H1 (cell line): ENCODE measurements around the gene RTN4. TPM values are rescaled to one million over a fixed set of nuclear protein-coding genes. Genes with fewer than 3 reads are reported as not detected.

Experiments used
- CTCF ChIA-PET: fragments of 300-600 bp; sonication (Branson Sonifier 250); formaldehyde crosslinking; loops from one replicate; lab custom pipeline; 2021; ENCODE audit not compliant: partially characterized antibody; lab: Charles Lee
- POLR2A ChIA-PET: fragments of 300-600 bp; sonication (Branson Sonifier 250); formaldehyde crosslinking; loops from one replicate; lab custom pipeline; 2021; ENCODE audit warnings: inconsistent platforms; ENCODE audit not compliant: partially characterized antibody; lab: Charles Lee
- DNase-seq, 2 experiments: peaks; one replicate each; pipeline versions ENCODE4 v3.0.0 to v3.0.0-alpha.2; 2010 to 2022; ENCODE audit warnings: low spot score in 2 of 2, low read depth in 1 of 2, mixed read lengths in 1 of 2
- FAIRE-seq: peaks from 2 replicates; lab custom pipeline; 2011; peaks lifted over from hg19 to GRCh38; lab: Jason Lieb, UNC
- H2AFZ ChIP-seq: 2 replicates; pipeline ENCODE4 v1.8.1; 2012; ENCODE audit warnings: low read length, inconsistent platforms
- H2AK5ac ChIP-seq: 2 replicates; pipeline ENCODE4 v1.6.1; 2013; ENCODE audit warnings: low read depth, low read length
- H2BK120ac ChIP-seq: replicated peaks from 2 replicates; pipeline ENCODE3; 2013; ENCODE audit warnings: low read depth, low read length, inconsistent platforms
- H2BK12ac ChIP-seq: 2 replicates; pipeline ENCODE4 v1.6.1; 2013; ENCODE audit warnings: low read depth, low read length
- H2BK15ac ChIP-seq: 2 replicates; pipeline ENCODE4 v1.6.1; 2013; ENCODE audit warnings: low read length
- H2BK20ac ChIP-seq: 2 replicates; pipeline ENCODE4 v1.6.1; 2013; ENCODE audit warnings: low read length
- H2BK5ac ChIP-seq: 2 replicates; pipeline ENCODE4 v1.6.1; 2013; ENCODE audit warnings: low read depth, low read length
- H3K14ac ChIP-seq: 2 replicates; pipeline ENCODE4 v1.6.1; 2013; ENCODE audit warnings: inconsistent platforms; ENCODE audit not compliant: insufficient read length
- H3K18ac ChIP-seq: 2 replicates; pipeline ENCODE4 v1.6.1; 2013; ENCODE audit warnings: low read length; ENCODE audit errors: extremely low read depth
- H3K23ac ChIP-seq: 2 replicates; pipeline ENCODE4 v1.6.1; 2013; ENCODE audit warnings: inconsistent platforms; ENCODE audit not compliant: insufficient read length
- H3K23me2 ChIP-seq: 2 replicates; pipeline ENCODE4 v1.6.1; 2013; ENCODE audit warnings: low read depth, low read length
- H3K27ac ChIP-seq: 2 replicates; pipeline ENCODE4 v1.6.1; 2011; ENCODE audit warnings: low read depth, low read length, inconsistent platforms
- H3K27me3 ChIP-seq, 4 experiments: replicated peaks in 1 of 4; 1 replicate in 1 of 4; 2 replicates in 3 of 4; pipeline versions ENCODE4 v1.6.1 to v1.8.1; 2011 to 2013; ENCODE audit warnings: low read length in 3 of 4, mild to moderate bottlenecking in 3 of 4, inconsistent platforms in 2 of 4, mixed read lengths in 2 of 4, moderate library complexity in 1 of 4; ENCODE audit not compliant: control insufficient read depth in 3 of 4, insufficient read depth in 3 of 4; ENCODE audit errors: extremely low read depth in 1 of 4
- H3K36me3 ChIP-seq, 4 experiments: 2 replicates each; pipeline versions ENCODE4 v1.6.1 to v1.8.1; 2011 to 2013; ENCODE audit warnings: mild to moderate bottlenecking in 4 of 4, low read length in 3 of 4, moderate library complexity in 2 of 4, control low read depth in 1 of 4, inconsistent platforms in 1 of 4; ENCODE audit not compliant: insufficient read depth in 4 of 4, control insufficient read depth in 2 of 4
- H3K4ac ChIP-seq: replicated peaks from 2 replicates; pipeline ENCODE3; 2013; ENCODE audit warnings: low read length, low read depth, mixed read lengths, inconsistent platforms; ENCODE audit not compliant: insufficient read length
- H3K4me1 ChIP-seq, 4 experiments: replicated peaks in 1 of 4; 1 replicate in 1 of 4; 2 replicates in 3 of 4; pipeline versions ENCODE4 v1.6.1 to v1.8.1; 2011 to 2013; ENCODE audit warnings: low read length in 3 of 4, inconsistent platforms in 2 of 4, mixed read lengths in 1 of 4; ENCODE audit not compliant: insufficient read depth in 4 of 4, control insufficient read depth in 3 of 4
- H3K4me2 ChIP-seq, 2 experiments: 2 replicates each; pipeline versions ENCODE4 v1.6.1 to v1.8.1; 2011 to 2013; ENCODE audit warnings: low read depth in 2 of 2, low read length in 2 of 2, control low read depth in 1 of 2, inconsistent platforms in 1 of 2, mild to moderate bottlenecking in 1 of 2; ENCODE audit not compliant: insufficient read depth in 1 of 2
- H3K4me3 ChIP-seq, 4 experiments: fragments of 200-600, 300-600 bp in 1 of 4; sonication (generic), shearing (Covaris generic), sonication (Bioruptor Twin) in 1 of 4; 2 replicates each; pipeline versions ENCODE4 v1.5.1 to v1.8.1; 2011 to 2016; ENCODE audit warnings: low read length in 4 of 4, low read depth in 3 of 4, control low read depth in 2 of 4, inconsistent platforms in 2 of 4, mild to moderate bottlenecking in 2 of 4, mixed read lengths in 1 of 4, moderate library complexity in 1 of 4; ENCODE audit not compliant: insufficient read depth in 2 of 4; ENCODE audit errors: extremely low read depth in 1 of 4
- H3K56ac ChIP-seq: replicated peaks from 2 replicates; pipeline ENCODE3; 2013; ENCODE audit warnings: low read depth, mild to moderate bottlenecking, mixed read lengths, low read length, inconsistent platforms; ENCODE audit not compliant: insufficient read length
- H3K79me1 ChIP-seq: 2 replicates; pipeline ENCODE4 v1.6.1; 2013; ENCODE audit warnings: low read depth, low read length, control low read depth
- H3K79me2 ChIP-seq, 2 experiments: 2 replicates each; pipeline versions ENCODE4 v1.6.1 to v1.8.1; 2012 to 2013; ENCODE audit warnings: low read length in 2 of 2, mild to moderate bottlenecking in 2 of 2, inconsistent platforms in 1 of 2; ENCODE audit not compliant: insufficient read depth in 2 of 2, control insufficient read depth in 1 of 2
- H3K9ac ChIP-seq, 4 experiments: replicated peaks in 1 of 4; 1 replicate in 1 of 4; 2 replicates in 3 of 4; pipeline versions ENCODE4 v1.6.1 to v1.8.1; 2011 to 2013; ENCODE audit warnings: low read depth in 3 of 4, low read length in 3 of 4, control low read depth in 2 of 4, mild to moderate bottlenecking in 2 of 4, moderate library complexity in 2 of 4, inconsistent platforms in 1 of 4; ENCODE audit errors: extremely low read depth in 1 of 4
- H3K9me3 ChIP-seq, 2 experiments: 2 replicates each; pipeline versions ENCODE4 v1.6.1 to v1.8.1; 2012 to 2013; ENCODE audit warnings: mild to moderate bottlenecking in 2 of 2, moderate library complexity in 2 of 2, control low read depth in 1 of 2, inconsistent platforms in 1 of 2, low read depth in 1 of 2, low read length in 1 of 2, mixed read lengths in 1 of 2; ENCODE audit not compliant: insufficient read depth in 2 of 2
- H4K20me1 ChIP-seq, 2 experiments: replicated peaks in 1 of 2; 2 replicates each; pipeline versions ENCODE3 to v1.8.1; 2011 to 2013; ENCODE audit warnings: inconsistent platforms in 2 of 2, low read length in 2 of 2, mild to moderate bottlenecking in 1 of 2; ENCODE audit not compliant: insufficient read depth in 2 of 2, control insufficient read depth in 1 of 2
- H4K5ac ChIP-seq: 2 replicates; pipeline ENCODE4 v1.6.1; 2013; ENCODE audit warnings: low read length, low read depth, mixed read lengths, inconsistent platforms; ENCODE audit not compliant: insufficient read length
- H4K8ac ChIP-seq: 2 replicates; pipeline ENCODE4 v1.8.0; 2013; ENCODE audit warnings: mild to moderate bottlenecking, moderate library complexity, low read length, inconsistent platforms; ENCODE audit not compliant: insufficient read depth; ENCODE audit errors: extremely low read depth
- H4K91ac ChIP-seq: replicated peaks from 2 replicates; pipeline ENCODE3; 2013; ENCODE audit warnings: low read length, mixed read lengths, inconsistent platforms; ENCODE audit not compliant: insufficient read length
- CREB1 ChIP-seq: IDR thresholded peaks from 2 replicates; pipeline ENCODE4 v1.6.1; 2012; ENCODE audit warnings: inconsistent platforms
- CTCF ChIP-seq, 3 experiments: IDR thresholded peaks; 1 replicate in 2 of 3; 2 replicates in 1 of 3; pipeline versions ENCODE4 v1.5.1 to v1.6.1; 2011; ENCODE audit warnings: low read length in 3 of 3, mild to moderate bottlenecking in 3 of 3, inconsistent platforms in 2 of 3, low read depth in 1 of 3, moderate library complexity in 1 of 3; ENCODE audit not compliant: insufficient read depth in 1 of 3; ENCODE audit errors: control extremely low read depth in 1 of 3
- KDM5A ChIP-seq: fragments of 200-600 bp; IDR thresholded peaks from 2 replicates; pipeline ENCODE4 v1.7.1; 2012; ENCODE audit warnings: mild to moderate bottlenecking, low read length, inconsistent platforms, mixed read lengths
- NANOG ChIP-seq: IDR thresholded peaks from 2 replicates; pipeline ENCODE4 v1.6.1; 2011; ENCODE audit warnings: low read length, low read depth, mild to moderate bottlenecking, inconsistent platforms; ENCODE audit not compliant: insufficient read depth, poor library complexity, severe bottlenecking
- PHF8 ChIP-seq: fragments of 200-600 bp; sonication (generic); conservative IDR thresholded peaks from 2 replicates; pipeline ENCODE4 v1.7.1; 2012; ENCODE audit warnings: low read depth, mild to moderate bottlenecking, inconsistent platforms, low read length, moderate library complexity
- POLR2A ChIP-seq, 2 experiments: IDR thresholded peaks; 1 replicate in 1 of 2; 2 replicates in 1 of 2; pipeline ENCODE4 v1.6.1; 2011; ENCODE audit warnings: low read depth in 2 of 2, low read length in 2 of 2, mild to moderate bottlenecking in 2 of 2; ENCODE audit errors: control extremely low read depth in 1 of 2
- POU5F1 ChIP-seq: IDR thresholded peaks from 2 replicates; pipeline ENCODE4 v1.6.1; 2011; ENCODE audit warnings: low read depth, mild to moderate bottlenecking, low read length, moderate library complexity
- RXRA ChIP-seq: IDR thresholded peaks from 2 replicates; pipeline ENCODE4 v1.6.1; 2011; ENCODE audit warnings: low read depth, mild to moderate bottlenecking, low read length, moderate library complexity; ENCODE audit not compliant: insufficient read depth
- SIX5 ChIP-seq: IDR thresholded peaks from 2 replicates; pipeline ENCODE4 v1.6.1; 2011; ENCODE audit warnings: mild to moderate bottlenecking, low read depth, low read length
- SP1 ChIP-seq: IDR thresholded peaks from 2 replicates; pipeline ENCODE4 v1.6.1; 2011; ENCODE audit warnings: low read depth, low read length
- SP4 ChIP-seq: IDR thresholded peaks from 2 replicates; pipeline ENCODE4 v1.6.1; 2012; ENCODE audit warnings: low read length, inconsistent platforms
- SUZ12 ChIP-seq: fragments of 200-600 bp; sonication (generic); IDR thresholded peaks from 2 replicates; pipeline ENCODE4 v1.6.1; 2012; ENCODE audit warnings: mild to moderate bottlenecking, inconsistent platforms, low read length, moderate library complexity, mixed read lengths
- TBP ChIP-seq: IDR thresholded peaks from 2 replicates; pipeline ENCODE4 v1.6.1; 2011; ENCODE audit warnings: low read depth, low read length, improper control_type of control experiment
- YY1 ChIP-seq: IDR thresholded peaks from 2 replicates; pipeline ENCODE4 v1.6.1; 2011; ENCODE audit warnings: low read depth, mild to moderate bottlenecking, low read length
- WGBS, 2 experiments: shearing (Covaris generic) in 1 of 2; methylation state at CpG; one replicate each; pipeline versions ENCODE4 v1.1.6 to v1.1.7; 2013 to 2015; ENCODE audit warnings: low lambda C conversion rate in 2 of 2, mixed read lengths in 2 of 2, inconsistent platforms in 1 of 2, low coverage in 1 of 2, missing lambda C conversion rate in 1 of 2; ENCODE audit not compliant: insufficient replicate concordance in 2 of 2, insufficient coverage in 1 of 2, insufficient read length in 1 of 2; ENCODE audit errors: extremely low coverage in 1 of 2, missing lambda C conversion rate in 1 of 2; 5-methylcytosine and 5-hydroxymethylcytosine counted together
- polyA plus RNA-seq, 7 experiments: library from polyadenylated mRNA; depleted of rRNA in 3 of 7; stranded (reverse) in 5 of 7; unstranded in 2 of 7; fragments of >200 nt in 5 of 7; fragments of 200-250 nt in 2 of 7; gene quantifications; 1 replicate in 5 of 7; 2 replicates in 1 of 7; 4 replicates in 1 of 7; pipeline versions ENCODE4 v1.2.1 to v1.2.3, GENCODE V29; 2011 to 2013; ENCODE audit warnings: missing spikeins in 2 of 7, mixed read lengths in 2 of 7
- total RNA-seq: library from RNA; stranded (reverse); fragmentation: NEBNext Ultra II Directional; extraction: Animal tissue kit (Norgen Biotek cat#: 25700); gene quantifications from 2 replicates; pipeline ENCODE4 v1.2.1, GENCODE V29; 2021

RTN4 gene
- total and polyA plus RNA-seq, 2 of the 8 experiments (the other 6 are each of a cell fraction or from before 2014, with no cell fraction given): 179 to 242 TPM

- no peak overlapping the region for H3K4ac ChIP-seq
- H3K36me3 ChIP-seq: peaks cover 0 to 3% (median 0%) of the 10 kb centered on the region in 4 experiments; a peak in 1 of 8 replicates
- CTCF ChIA-PET: no interaction called here
- no peak overlapping the region for H2BK120ac ChIP-seq
- H3K14ac ChIP-seq: no peak overlapping the region
- H3K27ac ChIP-seq: no peak overlapping the region
- H3K18ac ChIP-seq: no peak overlapping the region
- H3K23me2 ChIP-seq: peaks cover 4% of the 10 kb centered on the region
- H3K79me2 ChIP-seq: peaks cover 59 to 99% of the 10 kb centered on the region in 2 experiments
- H3K4me1 ChIP-seq: peaks cover 0 to 11% (median 4%) of the 10 kb centered on the region in 4 experiments; a peak in 4 of 7 replicates
- 92% methylated on average over 8 of the region's 8 CpGs; no CpG with 5 or more reads in 1 of the 2 experiments for WGBS, 2 experiments
- no peak overlapping the region for H2BK12ac ChIP-seq
- no peak overlapping the region for H3K23ac ChIP-seq
- no peak overlapping the region for H4K8ac ChIP-seq
- POLR2A ChIA-PET: no interaction called here
- H2BK20ac ChIP-seq: no peak overlapping the region
- H3K56ac ChIP-seq: no peak overlapping the region
- DNase-seq (no peak), FAIRE-seq (no peak)
- H3K79me1 ChIP-seq: no peaks in the 10 kb centered on the region
- H2AFZ ChIP-seq: no peak overlapping the region
- peaks cover 24 to 25% of the 10 kb centered on the region in 2 experiments for H4K20me1 ChIP-seq
- no peak overlapping the region for H3K4me2 ChIP-seq
- H3K4me3 ChIP-seq: no peak overlapping the region
- H4K91ac ChIP-seq: no peak overlapping the region
- H2AK5ac ChIP-seq: no peak overlapping the region
- H3K9ac ChIP-seq: no peak overlapping the region
- H3K9me3 ChIP-seq: no peaks in the 10 kb centered on the region
- H2BK5ac ChIP-seq: no peak overlapping the region; the same call in 1 of the 2 replicates
- no peak overlapping the region for H4K5ac ChIP-seq
- no peaks in the 10 kb centered on the region for H3K27me3 ChIP-seq
- H2BK15ac ChIP-seq: no peak overlapping the region
- no peak for TF ChIP-seq POLR2A (IDR thresholded peaks at IDR 0.05; ENCODE audit: control extremely low read depth in 1 of 2, low read depth in 2 of 2, low read length in 2 of 2)
- TF ChIP-seq NANOG: no peak
- TF ChIP-seq SP1: no peak
- no peak for TF ChIP-seq SUZ12
- TF ChIP-seq KDM5A: no peak
- no peak for TF ChIP-seq CTCF (IDR thresholded peaks at IDR 0.05; ENCODE audit: control extremely low read depth in 1 of 3, insufficient read depth in 1 of 3, low read depth in 1 of 3, low read length in 3 of 3)
- TF ChIP-seq POU5F1: no peak
- TF ChIP-seq PHF8: no peak
- TF ChIP-seq CREB1: no peak
- no peak for TF ChIP-seq SIX5
- TF ChIP-seq TBP: no peak
- no peak for TF ChIP-seq RXRA
- no peak for TF ChIP-seq YY1
- TF ChIP-seq SP4: no peak
These were observed 6.4 kb downstream of the RTN4 start for GRCh38 chr2:55043841-55044240.
